ENCODE measurements around the gene CNTLN. TPM values are rescaled to one million over a fixed set of nuclear protein-coding genes. Genes with fewer than 3 reads are reported as not detected.

The CNTLN gene
- total and polyA plus RNA-seq, 8 donors: 1.2 to 3.1 (median 2.2) TPM

GRCh38 chr9:17117372-17117771 is 17.5 kb upstream of the CNTLN start:
- FAIRE-seq (no peak), DNase-seq (no peak), ATAC-seq (no peak)
- no peaks in the 10 kb centered on the region for H3K9me3 ChIP-seq
- no peaks in the 10 kb centered on the region for H3K4me1 ChIP-seq
- H3K27ac ChIP-seq: no peak overlapping the region
- no peak overlapping the region for H3K4me3 ChIP-seq
- H3K36me3 ChIP-seq: no peaks in the 10 kb centered on the region
- TF ChIP-seq CTCF (IDR thresholded peaks at IDR 0.05): no peak
- H3K27me3 ChIP-seq: peaks cover 0 to 4% (median 0%) of the 10 kb centered on the region in 4 donors
- intact Hi-C loops (cut with DNase I): loop anchor here in 1 of 3 donors (10.0 kb wide), 1 partner anchor 347 kb away; no protein-coding TSS in a partner anchor
- 50 to 60% methylated on average over 3 of the region's 3 CpGs for WGBS, 2 donors

GRCh38 chr9:17120203-17120602 is 14.6 kb upstream of the CNTLN start:
- Histone ChIP-seq H3K27me3 (no peaks in the 10 kb centered on the region), H3K27ac (no peak overlapping the region), H3K9me3 (no peaks in the 10 kb centered on the region), H3K36me3 (no peaks in the 10 kb centered on the region), H3K4me1 (no peaks in the 10 kb centered on the region), H3K4me3 (no peak overlapping the region)
- intact Hi-C loops (cut with DNase I): loop anchor here in 2 of 3 donors (10.0 kb wide), 2 partner anchors 335 to 345 kb away; no protein-coding TSS in a partner anchor
- no peak for TF ChIP-seq CTCF (IDR thresholded peaks at IDR 0.05)
- ATAC-seq: no peak
- 50 to 71% methylated on average over 1 of the region's 1 CpG for WGBS, 2 donors
- no peak for DNase-seq
- FAIRE-seq: no peak

- WGBS, 2 donors: 75 to 78% methylated on average over 2 of the region's 2 CpGs
- ATAC-seq: no peak
- H3K27me3 ChIP-seq: no peaks in the 10 kb centered on the region
- no peak for DNase-seq
- H3K9me3 ChIP-seq: no peaks in the 10 kb centered on the region
- no peaks in the 10 kb centered on the region for H3K36me3 ChIP-seq
- no peak for FAIRE-seq
- intact Hi-C loops (cut with DNase I): loop anchor here in 2 of 3 donors (10.0 kb wide), 2 partner anchors 334 to 344 kb away; no protein-coding TSS in a partner anchor
- H3K4me3 ChIP-seq: no peak overlapping the region
- no peak for TF ChIP-seq CTCF (IDR thresholded peaks at IDR 0.05)
- no peaks in the 10 kb centered on the region for H3K4me1 ChIP-seq
- H3K27ac ChIP-seq: no peak overlapping the region
Measured at GRCh38 chr9:17121264-17121663, 13.6 kb upstream of the CNTLN start.

- Histone ChIP-seq H3K27me3 (no peaks in the 10 kb centered on the region), H3K27ac (no peak overlapping the region), H3K4me3 (no peak overlapping the region), H3K36me3 (no peaks in the 10 kb centered on the region), H3K9me3 (no peaks in the 10 kb centered on the region), H3K4me1 (peaks cover 0 to 5% (median 0%) of the 10 kb centered on the region in 3 donors)
- TF ChIP-seq CTCF (IDR thresholded peaks at IDR 0.05): no peak
- intact Hi-C loops (cut with DNase I): no loop called here
- FAIRE-seq (no peak), DNase-seq (no peak), ATAC-seq (no peak)
- WGBS, 2 donors: 58 to 73% methylated on average over 4 of the region's 4 CpGs
Measured at GRCh38 chr9:17130291-17130690, 4.5 kb upstream of the CNTLN start.

GRCh38 chr9:17130725-17131124 is 4.1 kb upstream of the CNTLN start:
- no peak for ATAC-seq
- FAIRE-seq: no peak
- intact Hi-C loops (cut with DNase I): no loop called here

More at GRCh38 chr9:17130725-17131124, 4.1 kb upstream of the CNTLN start:
- H3K27ac ChIP-seq: no peak overlapping the region
- H3K36me3 ChIP-seq: no peaks in the 10 kb centered on the region
- no peaks in the 10 kb centered on the region for H3K9me3 ChIP-seq
- DNase-seq: no peak
- WGBS, 2 donors: 66 to 78% methylated on average over 2 of the region's 2 CpGs
- H3K27me3 ChIP-seq: no peaks in the 10 kb centered on the region
- H3K4me1 ChIP-seq: peaks cover 0 to 5% (median 0%) of the 10 kb centered on the region in 3 donors
- TF ChIP-seq CTCF (IDR thresholded peaks at IDR 0.05): no peak
- H3K4me3 ChIP-seq: no peak overlapping the region
